ENCODE results near the gene DTNBP1.

The DTNBP1 gene

DNA sequence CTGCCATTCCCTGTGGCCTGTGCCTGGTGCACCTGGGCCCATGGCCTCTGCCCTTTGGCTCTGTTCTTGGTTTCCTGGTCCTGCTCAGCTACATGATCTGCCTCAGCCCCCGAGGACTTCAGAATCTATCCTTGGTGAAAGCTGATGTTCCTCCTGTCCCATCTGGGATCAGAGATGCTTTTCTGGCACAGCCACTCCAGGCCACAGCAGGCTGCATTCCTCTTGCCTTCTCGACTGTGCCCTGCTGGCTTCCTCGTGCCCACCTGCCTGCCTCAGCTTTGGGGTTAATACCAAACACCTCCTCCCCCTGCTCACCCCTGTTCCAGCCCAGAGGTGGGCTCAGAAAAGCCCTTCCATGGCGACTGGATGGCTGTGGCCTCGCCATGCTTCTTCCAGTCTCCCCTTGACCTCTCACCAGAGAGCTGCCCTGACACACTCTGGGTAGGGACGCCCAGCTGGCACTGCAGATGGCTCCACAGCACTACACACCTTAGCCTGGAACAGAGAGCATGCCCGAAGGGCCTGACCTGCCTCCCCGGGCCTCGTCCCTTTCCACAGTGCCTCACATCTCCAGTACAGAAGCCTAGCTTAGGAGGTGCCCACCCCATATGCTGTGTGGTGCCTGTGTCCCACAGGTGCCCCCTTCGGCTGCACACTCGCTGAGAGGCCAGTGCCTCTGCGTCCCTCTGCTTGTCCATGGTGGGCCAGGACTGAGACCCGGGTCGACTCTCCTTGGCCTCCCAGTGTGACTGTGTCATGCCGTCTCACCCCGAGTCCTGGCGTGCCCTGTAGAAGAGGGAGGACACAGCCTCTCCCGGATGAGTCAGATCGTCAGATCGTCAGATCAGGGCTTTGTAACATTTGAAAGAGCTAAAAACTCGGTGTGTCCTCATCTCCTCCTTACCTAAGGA lies 148.8 kb downstream of the DTNBP1 start:
- DNase-seq (ENCODE audit: low spot score), result no peak

DNA sequence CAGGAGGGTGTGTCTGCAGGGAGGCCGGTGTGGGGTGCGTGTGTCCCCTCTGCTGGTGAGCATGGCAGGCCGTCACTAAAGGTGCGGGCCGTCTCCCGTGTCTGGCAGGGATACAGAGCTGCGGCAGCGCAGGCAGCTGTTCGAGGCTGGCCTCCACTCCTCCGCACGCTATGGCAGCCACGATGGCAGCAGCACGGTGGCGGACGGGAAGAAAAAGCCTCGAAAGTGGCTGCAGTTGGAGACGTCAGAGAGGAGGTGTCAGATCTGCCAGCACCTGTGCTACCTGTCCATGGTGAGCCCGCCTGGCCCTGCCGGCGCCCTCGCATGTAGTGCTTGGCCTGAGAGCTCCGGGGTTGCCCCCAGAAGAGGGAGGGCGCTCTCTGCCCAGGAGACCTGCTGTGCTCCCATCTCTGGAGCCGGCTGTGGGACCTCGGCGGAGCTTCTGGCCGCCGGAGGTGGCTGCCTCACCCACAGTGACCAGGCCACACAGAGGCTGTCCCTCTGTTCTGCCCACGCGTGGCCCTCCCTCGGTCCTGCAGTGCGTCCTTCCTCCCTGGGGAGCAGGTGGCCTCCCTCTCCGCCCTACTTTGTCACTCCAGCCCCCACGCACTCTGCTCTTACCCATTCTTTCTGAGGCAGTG lies 149.6 kb downstream of the DTNBP1 start:
- DNase-seq (ENCODE audit: low spot score), result no peak

DNA sequence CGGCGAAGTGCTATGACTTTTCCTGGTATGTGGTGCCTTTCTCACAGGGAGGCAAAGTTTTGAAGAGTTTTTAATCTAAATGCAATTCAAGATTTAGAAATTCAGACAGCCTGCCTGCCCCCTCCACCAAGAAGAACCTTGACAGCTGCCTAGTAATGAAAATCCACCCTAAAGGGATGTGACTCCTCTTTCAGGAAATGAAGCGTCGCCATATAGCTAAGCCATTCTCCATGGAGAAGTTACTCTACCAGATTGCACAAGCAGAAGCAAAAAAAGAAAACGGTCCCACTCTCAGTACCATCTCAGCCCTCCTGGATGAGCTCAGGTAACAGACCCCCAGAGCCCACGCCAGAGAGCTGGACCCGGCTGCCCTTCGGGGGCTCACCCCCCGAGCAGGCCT lies 150.1 kb downstream of the DTNBP1 start:
- no peak for DNase-seq (ENCODE audit: low spot score)

GRCh38 chr6:15512126-15512525 lies 150.7 kb downstream of the DTNBP1 start:
- no peak for DNase-seq (ENCODE audit: low spot score)

- no peak for DNase-seq (ENCODE audit: low spot score)
Observed at GRCh38 chr6:15511248-15512125, 151.3 kb downstream of the DTNBP1 start.

- no peak for DNase-seq (ENCODE audit: low spot score)
Observed at GRCh38 chr6:15510536-15511247, 152.1 kb downstream of the DTNBP1 start.

- no peak for DNase-seq (ENCODE audit: low spot score)
Observed at GRCh38 chr6:15510121-15510520, 152.7 kb downstream of the DTNBP1 start.

DNA sequence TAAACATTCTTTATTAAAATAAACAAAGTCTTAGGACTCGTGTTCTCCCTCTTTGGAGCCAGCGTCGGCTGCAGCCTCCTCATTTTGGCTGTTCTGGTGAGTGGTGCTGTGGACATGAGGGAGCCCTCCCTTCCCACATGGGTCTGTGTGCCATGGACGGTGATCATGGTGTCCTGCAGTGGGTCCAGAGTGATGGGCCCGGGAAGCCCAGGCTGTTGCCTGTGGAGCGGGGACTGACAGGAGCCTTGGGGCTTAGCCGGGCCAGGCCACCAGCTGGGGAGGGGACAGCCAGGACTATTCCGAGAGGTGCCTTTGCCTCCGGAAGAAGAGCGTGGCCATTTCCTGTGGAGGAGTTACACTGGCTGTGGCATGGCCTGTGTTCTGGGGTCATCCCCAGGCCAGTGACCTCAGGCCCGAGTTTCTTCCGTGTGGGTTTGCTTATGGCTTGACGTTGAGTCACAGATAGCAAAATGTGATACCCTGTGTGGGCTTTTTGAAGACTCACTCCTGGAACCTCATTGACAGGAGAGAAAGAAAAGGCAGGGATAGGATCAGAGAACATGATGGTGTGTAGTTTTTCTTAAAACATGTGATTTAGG lies 153.4 kb downstream of the DTNBP1 start:
- DNase-seq (ENCODE audit: low spot score), result no peak

DNA sequence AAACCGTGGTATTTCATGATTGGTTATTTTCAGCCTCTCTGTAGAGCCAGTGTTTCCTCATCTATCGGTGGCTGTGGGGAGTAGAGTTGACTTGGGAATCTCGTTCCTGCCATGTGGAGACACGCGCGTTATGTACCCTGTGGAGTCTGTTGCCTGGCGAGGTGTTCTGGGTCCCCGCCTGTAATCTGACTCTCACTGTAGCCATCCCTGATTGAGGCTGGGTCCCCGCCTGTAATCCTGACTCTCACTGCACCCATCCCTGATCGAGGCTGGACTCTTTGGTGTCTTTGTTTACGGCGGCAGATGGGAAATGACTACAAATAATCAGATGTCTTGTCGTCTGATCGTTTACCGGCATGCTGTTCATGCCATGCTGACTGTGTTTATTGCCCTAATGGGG lies 153.9 kb downstream of the DTNBP1 start:
- DNase-seq (ENCODE audit: low spot score), result no peak

DNA sequence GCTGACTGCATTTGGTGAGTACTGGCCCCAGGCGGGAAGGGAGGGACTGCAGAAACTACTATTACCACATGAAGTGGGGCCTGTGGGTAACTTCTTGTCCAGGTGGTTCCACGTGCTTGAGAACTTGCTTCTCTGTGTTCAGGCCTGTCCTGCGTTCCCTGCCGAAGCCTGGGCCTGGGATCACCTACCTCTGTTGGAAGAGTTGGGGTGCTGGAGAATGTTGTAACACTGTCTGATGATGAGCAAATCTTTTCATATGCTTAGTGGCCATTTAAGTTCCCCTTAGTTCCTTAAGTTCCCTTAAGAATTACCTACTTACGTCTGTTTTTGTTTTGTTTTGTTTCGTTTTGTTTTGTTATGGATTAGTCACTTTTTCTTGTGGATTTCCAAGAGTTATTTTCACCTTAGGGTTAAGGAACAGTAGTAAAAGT lies 154.4 kb downstream of the DTNBP1 start:
- DNase-seq (ENCODE audit: low spot score), result no peak

DNA sequence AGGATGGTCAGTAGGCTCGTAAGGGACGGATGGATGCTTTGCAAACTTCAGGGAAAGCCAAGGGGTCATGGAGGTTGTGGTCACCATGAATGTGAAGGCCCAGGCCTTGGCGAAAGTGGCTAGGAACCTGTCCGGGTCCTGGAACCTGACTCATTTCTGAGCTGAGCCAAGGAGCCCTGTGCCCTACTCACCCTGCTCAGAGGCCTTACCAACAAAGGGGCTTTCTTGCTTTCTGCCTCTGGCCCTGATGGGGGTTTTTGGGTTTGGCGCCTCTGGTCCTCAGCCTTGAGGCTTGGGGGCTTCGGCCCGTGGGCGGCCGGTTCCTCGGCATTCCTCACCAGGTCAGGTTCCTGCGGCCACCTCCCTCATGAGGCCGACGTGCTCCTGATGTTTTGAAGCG lies 155.1 kb downstream of the DTNBP1 start:
- no peak for DNase-seq (ENCODE audit: low spot score)

DNA sequence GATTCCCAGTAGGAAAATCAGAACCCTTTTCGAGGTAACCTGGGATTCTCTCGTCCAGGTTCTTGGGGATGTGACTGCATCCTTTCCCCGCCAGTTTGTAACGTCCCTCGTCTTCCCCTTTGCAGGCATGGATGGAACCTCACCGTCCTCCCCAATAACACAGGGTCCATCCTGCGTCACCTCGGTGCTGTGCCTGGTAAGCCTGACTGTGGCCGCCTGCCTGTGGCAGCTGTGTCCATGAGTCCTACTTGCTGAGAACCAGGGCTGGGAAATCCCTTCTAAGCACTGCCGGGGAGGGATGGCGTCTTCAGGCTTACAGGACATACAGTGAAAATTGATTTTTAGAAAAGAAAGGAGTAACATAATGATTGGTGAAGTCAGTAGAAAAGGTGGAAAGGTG lies 155.6 kb downstream of the DTNBP1 start:
- no peak for DNase-seq (ENCODE audit: low spot score)

DNA sequence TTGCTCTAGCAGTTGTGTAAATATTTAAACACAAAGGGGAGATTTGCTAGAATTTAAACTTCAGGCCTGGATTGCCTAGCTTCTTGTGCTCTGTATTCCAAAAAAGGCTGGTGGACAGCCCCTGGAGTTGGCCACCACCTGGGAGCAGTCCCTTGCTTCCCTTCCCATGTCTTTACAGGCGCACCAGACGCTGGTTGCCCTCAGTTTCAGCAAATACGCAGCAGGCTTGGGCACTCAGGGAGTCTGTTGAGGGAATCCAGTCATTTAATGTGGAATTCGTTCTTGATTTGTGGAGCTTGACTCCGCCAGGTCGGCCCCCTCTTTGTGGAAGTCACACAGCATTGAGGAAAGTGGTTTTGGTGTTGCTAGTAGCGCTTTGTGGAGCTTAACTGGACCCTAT lies 156.8 kb downstream of the DTNBP1 start:
- no peak for DNase-seq (ENCODE audit: low spot score)

DNA sequence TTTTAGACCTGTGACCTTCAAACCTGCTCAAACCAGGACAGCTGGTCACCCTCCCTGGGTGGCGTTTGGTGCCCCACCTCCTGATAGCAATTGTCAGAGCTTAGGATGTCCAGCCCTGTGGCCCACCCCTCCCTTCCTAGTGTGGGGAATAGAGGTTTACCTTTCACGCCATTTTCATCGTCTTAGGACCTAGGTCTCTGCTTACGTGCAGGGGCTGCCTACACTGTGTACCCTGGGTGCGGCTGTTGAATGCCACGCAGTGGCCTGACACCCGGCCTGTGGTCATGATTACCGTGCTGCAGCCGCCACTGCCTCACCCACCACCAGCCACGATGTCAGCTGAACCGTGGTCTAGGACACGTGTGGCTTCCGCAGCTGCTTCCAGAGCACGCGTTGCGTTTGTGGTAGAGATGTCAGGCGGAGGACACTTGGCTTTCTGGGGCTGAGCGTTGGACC lies 157.3 kb downstream of the DTNBP1 start:
- no peak for DNase-seq (ENCODE audit: low spot score)

DNA sequence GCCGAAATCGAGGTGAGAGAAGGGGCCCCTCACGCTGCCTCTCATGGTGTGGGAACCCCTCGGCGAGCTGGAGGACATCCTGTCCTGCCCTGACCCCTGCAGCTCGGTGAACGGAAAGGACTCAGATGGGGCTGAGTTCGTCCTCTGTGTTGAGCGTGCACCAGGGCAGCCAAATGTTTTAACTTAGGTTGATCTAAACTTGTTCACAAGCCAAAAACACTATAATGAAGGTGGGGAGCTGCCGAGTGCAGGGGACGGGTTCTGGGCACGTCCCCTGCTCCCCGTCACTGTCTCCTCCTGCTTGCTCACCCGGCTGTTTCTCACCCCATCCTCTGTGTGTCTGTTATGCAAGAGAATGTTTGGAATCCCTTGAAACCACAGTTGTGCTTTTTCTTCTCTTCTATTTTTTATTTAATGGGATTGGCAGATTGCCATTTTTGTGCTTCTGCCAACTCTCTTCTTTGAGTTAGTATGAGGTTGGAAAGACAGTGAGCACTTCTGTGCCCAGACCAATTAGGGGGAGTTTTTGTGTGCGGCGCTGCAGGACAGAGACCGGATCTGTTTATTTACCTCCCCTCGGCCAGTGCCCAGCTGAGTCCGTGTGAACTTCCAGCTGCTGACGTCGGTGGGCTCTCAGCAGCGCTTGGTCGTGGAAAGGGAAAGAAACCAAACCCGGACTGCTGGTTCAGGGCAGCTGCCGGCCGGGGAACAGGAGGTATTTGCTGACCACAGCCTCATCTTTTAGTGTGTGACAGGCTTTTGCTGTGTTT lies 158.1 kb downstream of the DTNBP1 start:
- DNase-seq (ENCODE audit: low spot score), result peak; percentile 92

GRCh38 chr6:15504040-15504495 lies 158.8 kb downstream of the DTNBP1 start:
- peak; percentile 33 for DNase-seq (ENCODE audit: low spot score)

- no peak for DNase-seq (ENCODE audit: low spot score)
Observed at GRCh38 chr6:15503346-15503680, 159.5 kb downstream of the DTNBP1 start.

GRCh38 chr6:15502446-15503345 lies 160.1 kb downstream of the DTNBP1 start:
- no peak for DNase-seq (ENCODE audit: low spot score)

DNA sequence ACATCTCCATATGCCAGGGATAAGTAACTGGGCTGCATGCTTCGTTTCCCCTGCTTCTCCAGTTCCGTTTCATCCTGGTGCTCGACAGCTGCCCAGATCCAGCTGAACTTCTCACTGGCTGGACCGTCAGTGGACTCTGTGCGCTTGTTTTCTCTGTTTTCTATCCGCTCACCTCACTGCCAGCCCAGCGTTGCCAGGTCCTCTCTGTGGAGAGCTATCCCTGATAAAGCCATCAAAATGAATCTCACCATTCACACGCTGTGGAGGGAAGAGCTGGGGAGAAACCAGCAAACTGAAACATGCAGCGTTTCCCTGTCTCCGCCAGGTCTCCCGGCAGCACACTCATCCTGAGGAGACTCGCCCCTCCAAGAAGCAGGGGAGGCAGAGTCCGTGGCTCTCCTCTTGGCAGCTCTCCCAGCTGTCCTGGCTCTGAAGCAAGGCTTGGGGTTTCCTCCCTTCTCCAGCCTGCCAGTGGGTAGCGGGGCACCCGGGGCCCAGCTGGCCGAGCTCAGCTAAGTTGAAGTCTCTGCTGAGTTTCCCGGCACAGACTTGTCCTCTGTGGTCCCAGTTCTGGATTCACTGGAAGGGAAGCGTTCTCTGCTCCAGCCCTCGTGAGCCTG lies 160.9 kb downstream of the DTNBP1 start:
- peak; percentile 35 for DNase-seq (ENCODE audit: low spot score)
